Natural killer cell treated with Interleukin-12 subunit alpha and Interleukin-12 subunit beta and Interleukin-15 and Interleukin-18, amount 100 ng/mL, for 72 hours (primary cell): ENCODE results near the gene CELA3A. TPM values are rescaled to one million over a fixed set of nuclear protein-coding genes. Genes with fewer than 3 reads are reported as not detected.

Source experiments
- ATAC-seq, 2 donors: fragments of 150-1000 bp; cut with Tn5 transposase in 1 of 2; sonication (Bioruptor Pico), chemical (Tn5 transposase) in 1 of 2; 2 replicates each; pipeline ENCODE4 v1.10.0; 2021
- DNase-seq: peaks from one replicate; pipeline ENCODE4 v3.0.0; 2022; ENCODE audit warnings: low spot score
- H3K27ac Mint-ChIP-seq, 2 donors: 1 replicate in 1 of 2; 2 replicates in 1 of 2; pipeline ENCODE4 v1.8.0; 2022; ENCODE audit warnings: mixed read lengths in 2 of 2, mild to moderate bottlenecking in 1 of 2, moderate library complexity in 1 of 2
- H3K27me3 Mint-ChIP-seq, 2 donors: 1 replicate in 1 of 2; 2 replicates in 1 of 2; pipeline ENCODE4 v1.8.0; 2022; ENCODE audit warnings: mixed read lengths in 2 of 2
- H3K36me3 Mint-ChIP-seq: one replicate; pipeline ENCODE4 v1.8.0; 2022; ENCODE audit warnings: mixed read lengths
- H3K4me1 Mint-ChIP-seq, 2 donors: 1 replicate in 1 of 2; 2 replicates in 1 of 2; pipeline ENCODE4 v1.8.0; 2022; ENCODE audit warnings: low read depth in 2 of 2, mixed read lengths in 2 of 2, mild to moderate bottlenecking in 1 of 2
- H3K4me3 Mint-ChIP-seq: one replicate; pipeline ENCODE4 v1.8.0; 2022; ENCODE audit warnings: mixed read lengths
- H3K9me3 Mint-ChIP-seq: 2 replicates; pipeline ENCODE4 v1.8.0; 2022; ENCODE audit warnings: mixed read lengths
- total RNA-seq, 2 donors: library from RNA; stranded (reverse); gene quantifications; one replicate each; pipeline ENCODE4 v1.2.3, GENCODE V29; 2022

Gene CELA3A
- total RNA-seq, 2 donors from 2014 or later: not detected

DNA sequence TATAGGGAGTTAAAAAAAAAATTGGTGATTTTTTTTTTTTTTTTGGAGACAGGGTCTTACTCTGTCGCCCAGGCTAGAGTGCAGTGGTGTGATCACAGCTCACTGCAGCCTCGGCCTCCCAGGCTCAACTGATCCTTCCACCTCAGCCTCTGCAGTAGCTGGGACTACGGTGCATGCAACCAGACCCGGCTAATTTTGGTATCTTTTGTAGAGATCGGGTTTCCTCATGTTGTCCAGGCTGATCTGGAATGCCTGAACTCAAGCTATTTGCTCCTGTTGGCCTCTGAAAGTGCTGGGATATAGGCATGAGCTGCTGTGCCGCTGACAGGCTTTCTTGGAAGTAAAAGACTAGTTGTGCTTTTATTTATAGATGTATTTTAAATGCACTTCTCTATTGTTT, 54.0 kb downstream of the CELA3A start:
- H3K4me3 Mint-ChIP-seq: peak overlapping the region; percentile 65
- peaks cover 48 to 68% of the 10 kb centered on the region in 2 donors for H3K4me1 Mint-ChIP-seq
- ATAC-seq: no peak
- H3K9me3 Mint-ChIP-seq: no peaks in the 10 kb centered on the region
- H3K27me3 Mint-ChIP-seq: no peaks in the 10 kb centered on the region
- H3K36me3 Mint-ChIP-seq: peaks cover 13% of the 10 kb centered on the region
- peak overlapping the region; percentile 90 to 93 for H3K27ac Mint-ChIP-seq
- DNase-seq: no peak

GRCh38 chr1:22056043-22056442, 54.6 kb downstream of the CELA3A start:
- peak overlapping the region; percentile 46 to 90 for H3K27ac Mint-ChIP-seq
- H3K27me3 Mint-ChIP-seq: no peaks in the 10 kb centered on the region

GRCh38 chr1:22056936-22057335, 55.5 kb downstream of the CELA3A start:
- peaks cover 13% of the 10 kb centered on the region for H3K36me3 Mint-ChIP-seq
- peaks cover 44 to 65% of the 10 kb centered on the region in 2 donors for H3K4me1 Mint-ChIP-seq
- H3K9me3 Mint-ChIP-seq: no peaks in the 10 kb centered on the region
- peak overlapping the region; percentile 37 to 90 for H3K27ac Mint-ChIP-seq
- H3K4me3 Mint-ChIP-seq: peak overlapping the region; percentile 65
- H3K27me3 Mint-ChIP-seq: no peaks in the 10 kb centered on the region
- DNase-seq: no peak
- no peak for ATAC-seq

More at GRCh38 chr1:22056043-22056442, 54.6 kb downstream of the CELA3A start:
- H3K4me1 Mint-ChIP-seq: peaks cover 51 to 74% of the 10 kb centered on the region in 2 donors
- DNase-seq: no peak
- peak overlapping the region; percentile 65 for H3K4me3 Mint-ChIP-seq
- no peak for ATAC-seq
- peaks cover 13% of the 10 kb centered on the region for H3K36me3 Mint-ChIP-seq
- no peaks in the 10 kb centered on the region for H3K9me3 Mint-ChIP-seq

DNA sequence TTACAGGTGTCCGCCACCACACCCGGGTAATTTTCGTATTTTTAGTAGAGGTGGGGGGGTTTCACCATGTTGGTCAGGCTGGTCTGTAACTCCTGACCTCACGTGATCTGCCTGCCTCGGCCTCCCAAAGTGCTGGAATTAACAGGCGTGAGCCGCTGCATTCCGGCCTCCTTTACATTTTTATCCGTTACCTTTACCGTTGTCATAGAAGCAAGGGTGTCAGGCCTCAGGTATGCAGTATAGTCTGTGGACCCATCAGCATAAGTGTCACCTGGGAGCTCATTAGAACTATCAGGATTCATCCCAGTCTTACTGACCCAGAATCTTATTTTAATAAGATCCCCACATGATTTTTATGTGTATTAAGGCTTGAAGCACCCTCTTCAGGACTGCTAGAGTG, 56.4 kb downstream of the CELA3A start:
- H3K4me1 Mint-ChIP-seq: peaks cover 53 to 70% of the 10 kb centered on the region in 2 donors
- H3K36me3 Mint-ChIP-seq: peaks cover 13% of the 10 kb centered on the region
- peak overlapping the region; percentile 34 for H3K4me3 Mint-ChIP-seq
- peak overlapping the region; percentile 31 to 90 for H3K27ac Mint-ChIP-seq
- no peaks in the 10 kb centered on the region for H3K9me3 Mint-ChIP-seq
- DNase-seq: no peak
- no peak for ATAC-seq
- no peaks in the 10 kb centered on the region for H3K27me3 Mint-ChIP-seq

Other genes with a start within 250 kb of the CELA3A start
- 100 to 1,000 TPM in 1 of 2 donors, 10 to 100 TPM in 1; 72.8 to 130 TPM for gene USP48, start 218.5 kb upstream of the CELA3A start, total RNA-seq
- not detected for gene LDLRAD2, start 189.4 kb upstream of the CELA3A start, total RNA-seq
- gene HSPG2, start 64.3 kb upstream of the CELA3A start, total RNA-seq: under 1 TPM in 1 of 2 donors, not detected in 1; 0.20 TPM
- not detected for gene CELA3B, start 24.6 kb upstream of the CELA3A start, total RNA-seq
- 100 to 1,000 TPM; 191 to 394 TPM for gene CDC42, start 51.1 kb downstream of the CELA3A start, total RNA-seq
- not detected for gene WNT4, start 141.4 kb downstream of the CELA3A start, total RNA-seq